HepG2 (cell line): ENCODE results near the gene SHTN1. TPM values are rescaled to one million over a fixed set of nuclear protein-coding genes. Genes with fewer than 3 reads are reported as not detected.

Experiments used
- CHD2 ChIP-seq: IDR thresholded peaks from 2 replicates; pipeline ENCODE4 v1.6.1; 2011; ENCODE audit warnings: low read depth, low read length, improper control_type of control experiment
- CHD4 ChIP-seq: fragments of 200-600 bp; sonication (generic); IDR thresholded peaks from 2 replicates; pipeline ENCODE4 v1.7.0; 2017; ENCODE audit warnings: mild to moderate bottlenecking, low read length, borderline replicate concordance
- EED ChIP-seq: sonication (generic); formaldehyde crosslinking; IDR thresholded peaks from 2 replicates; pipeline ENCODE4 v1.5.0; 2020; ENCODE audit warnings: mild to moderate bottlenecking, missing genetic modification reagents
- GFI1 ChIP-seq: sonication (generic); formaldehyde crosslinking; IDR thresholded peaks from 2 replicates; pipeline ENCODE4 v1.5.0; 2020; ENCODE audit warnings: missing genetic modification reagents, mild to moderate bottlenecking, borderline replicate concordance
- HNF4G ChIP-seq, 2 experiments: sonication (generic) in 1 of 2; formaldehyde crosslinking in 1 of 2; IDR thresholded peaks; 2 replicates each; pipeline versions ENCODE4 v1.4.0 to v1.6.1; 2011 to 2020; ENCODE audit warnings: borderline replicate concordance in 2 of 2, low read depth in 2 of 2, mild to moderate bottlenecking in 2 of 2, low read length in 1 of 2, missing genetic modification reagents in 1 of 2, moderate library complexity in 1 of 2
- KDM5B ChIP-seq: sonication (generic); formaldehyde crosslinking; IDR thresholded peaks from 2 replicates; pipeline ENCODE4 v1.4.0; 2020; ENCODE audit warnings: missing genetic modification reagents, mild to moderate bottlenecking, borderline replicate concordance
- MXI1 ChIP-seq: IDR thresholded peaks from 3 replicates; pipeline ENCODE4 v1.6.1; 2012; ENCODE audit warnings: low read depth, low read length, inconsistent platforms, borderline replicate concordance
- NFKB2 ChIP-seq: sonication (generic); formaldehyde crosslinking; IDR thresholded peaks from 2 replicates; pipeline ENCODE4 v1.4.0; 2020; ENCODE audit warnings: missing genetic modification reagents, borderline replicate concordance
- RFXANK ChIP-seq: IDR thresholded peaks from 2 replicates; pipeline ENCODE4 v1.6.1; 2016
- SIN3B ChIP-seq: fragments of 150-350 bp; IDR thresholded peaks from 2 replicates; pipeline ENCODE4 v1.6.1; 2014; ENCODE audit warnings: low read length
- TEAD3 ChIP-seq: optimal IDR thresholded peaks from 2 replicates; pipeline ENCODE3; 2016; ENCODE audit warnings: borderline replicate concordance
- XBP1 ChIP-seq: sonication (generic); formaldehyde crosslinking; IDR thresholded peaks from 2 replicates; pipeline ENCODE4 v1.5.0; 2020; ENCODE audit warnings: missing genetic modification reagents
- ZFP37 ChIP-seq: sonication (generic); formaldehyde crosslinking; IDR thresholded peaks from 2 replicates; pipeline ENCODE4 v1.4.0; 2020; ENCODE audit warnings: missing genetic modification reagents, borderline replicate concordance
- ZFP82 ChIP-seq: sonication (generic); formaldehyde crosslinking; IDR thresholded peaks from 2 replicates; pipeline ENCODE4 v1.5.1; 2020; ENCODE audit warnings: mild to moderate bottlenecking, missing genetic modification reagents, borderline replicate concordance
- ZMAT3 ChIP-seq: sonication (generic); formaldehyde crosslinking; conservative IDR thresholded peaks from 2 replicates; pipeline ENCODE4 v1.7.0; 2021; ENCODE audit warnings: missing genetic modification reagents
- ZNF101 ChIP-seq: sonication (generic); formaldehyde crosslinking; IDR thresholded peaks from 2 replicates; pipeline ENCODE4 v1.4.0; 2020; ENCODE audit warnings: mild to moderate bottlenecking, low read depth, missing genetic modification reagents, borderline replicate concordance
- ZNF468 ChIP-seq: sonication (generic); formaldehyde crosslinking; IDR thresholded peaks from 2 replicates; pipeline ENCODE4 v1.8.0; 2022; ENCODE audit warnings: mild to moderate bottlenecking, moderate library complexity, missing genetic modification reagents
- ZNF570 ChIP-seq: sonication (generic); formaldehyde crosslinking; IDR thresholded peaks from 2 replicates; pipeline ENCODE4 v1.4.0; 2020; ENCODE audit warnings: mild to moderate bottlenecking, missing genetic modification reagents, borderline replicate concordance
- ZSCAN9 ChIP-seq: IDR thresholded peaks from 2 replicates; pipeline ENCODE4 v1.6.1; 2016; ENCODE audit warnings: borderline replicate concordance
- polyA plus RNA-seq, 8 experiments: library from polyadenylated mRNA; depleted of rRNA in 3 of 8; stranded (reverse) in 7 of 8; unstranded in 1 of 8; fragments of >200 nt; fragmentation: Illumina TruSeq in 4 of 8; extraction: Trizol in 4 of 8; gene quantifications; 2 replicates each; pipeline versions ENCODE4 v1.2.1 to v1.2.3, GENCODE V29; 2011 to 2016; ENCODE audit warnings: low read depth in 4 of 8, missing spikeins in 1 of 8, mixed read lengths in 1 of 8; ENCODE audit not compliant: insufficient read depth in 1 of 8
- total RNA-seq, 5 experiments: library from RNA; depleted of rRNA; stranded (reverse); fragments of >200 nt; fragmentation: Illumina TruSeq; extraction: Trizol; gene quantifications; 2 replicates each; pipeline ENCODE4 v1.2.3, GENCODE V29; 2016; ENCODE audit warnings: low read depth in 1 of 5
- TF ChIP-seq, protein P1 (sequence below): sonication (generic); formaldehyde crosslinking; IDR thresholded peaks from 2 replicates; pipeline ENCODE4 v1.4.0; 2020; ENCODE audit warnings: missing genetic modification reagents
- TF ChIP-seq, protein P2 (sequence below): sonication (generic); formaldehyde crosslinking; IDR thresholded peaks from 2 replicates; pipeline ENCODE4 v1.5.0; 2020; ENCODE audit warnings: mild to moderate bottlenecking, missing genetic modification reagents
- TF ChIP-seq, protein P3 (sequence below): sonication (generic); formaldehyde crosslinking; IDR thresholded peaks from 2 replicates; pipeline ENCODE4 v1.5.0; 2020; ENCODE audit warnings: missing genetic modification reagents, mild to moderate bottlenecking, borderline replicate concordance
- TF ChIP-seq, protein P4 (sequence below): sonication (generic); formaldehyde crosslinking; IDR thresholded peaks from 2 replicates; pipeline ENCODE4 v1.4.0; 2020; ENCODE audit warnings: missing genetic modification reagents
- TF ChIP-seq, protein P5 (sequence below): IDR thresholded peaks from 2 replicates; pipeline ENCODE4 v1.6.1; 2016; ENCODE audit warnings: mild to moderate bottlenecking

The SHTN1 gene
- total and polyA plus RNA-seq, 2 of the 13 experiments (the other 11 are each of a cell fraction or from before 2014, with no cell fraction given) = 11.3 to 15.6 TPM

DNA sequence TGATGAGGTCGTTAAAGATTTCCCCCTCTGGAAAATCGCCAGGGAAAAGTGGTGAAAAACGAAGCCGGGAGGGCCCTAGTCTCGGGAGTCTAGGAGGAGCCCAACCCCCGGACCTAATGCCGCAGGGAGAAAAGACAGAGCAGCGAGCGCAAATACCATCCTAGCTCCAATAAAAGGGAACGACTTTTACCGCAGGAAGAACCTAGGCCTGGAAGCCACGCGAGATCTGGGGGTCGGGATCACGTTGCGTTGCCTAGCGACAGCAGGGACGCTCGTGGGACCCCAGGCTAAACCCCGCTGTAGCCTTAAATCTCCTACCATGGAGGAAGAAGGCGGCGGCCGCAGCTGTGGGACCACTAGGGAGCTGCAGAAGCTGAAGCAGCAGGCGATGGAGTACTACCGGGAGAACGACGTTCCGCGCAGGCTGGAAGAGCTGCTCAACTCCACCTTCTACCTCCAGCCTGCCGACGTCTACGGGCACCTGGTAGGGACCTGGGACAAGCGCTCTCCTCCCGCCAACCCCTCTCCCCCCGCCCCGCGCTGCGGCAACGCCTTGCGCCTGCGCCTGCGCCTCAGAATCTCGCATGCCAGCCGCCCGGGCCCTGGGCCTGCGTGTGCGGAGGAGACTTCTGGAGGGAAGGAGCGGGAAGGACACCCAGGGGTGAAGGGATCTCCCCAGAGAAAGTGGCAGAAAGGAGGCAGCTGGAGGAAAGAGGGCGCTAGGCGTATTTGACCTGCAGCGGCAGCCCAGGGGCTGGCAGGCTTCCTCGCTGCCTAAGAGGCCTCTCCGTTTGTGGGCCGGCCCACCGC is 155.5 kb downstream of the SHTN1 start, which contains the start of gene ENO4 (continued):
- TF ChIP-seq, protein P1, sequence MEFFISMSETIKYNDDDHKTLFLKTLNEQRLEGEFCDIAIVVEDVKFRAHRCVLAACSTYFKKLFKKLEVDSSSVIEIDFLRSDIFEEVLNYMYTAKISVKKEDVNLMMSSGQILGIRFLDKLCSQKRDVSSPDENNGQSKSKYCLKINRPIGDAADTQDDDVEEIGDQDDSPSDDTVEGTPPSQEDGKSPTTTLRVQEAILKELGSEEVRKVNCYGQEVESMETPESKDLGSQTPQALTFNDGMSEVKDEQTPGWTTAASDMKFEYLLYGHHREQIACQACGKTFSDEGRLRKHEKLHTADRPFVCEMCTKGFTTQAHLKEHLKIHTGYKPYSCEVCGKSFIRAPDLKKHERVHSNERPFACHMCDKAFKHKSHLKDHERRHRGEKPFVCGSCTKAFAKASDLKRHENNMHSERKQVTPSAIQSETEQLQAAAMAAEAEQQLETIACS (CRISPR knock-in tag) = no peak
- TF ChIP-seq KDM5B (CRISPR knock-in tag) (peak; percentile 24; the same call in 1 of the 2 replicates), ZSCAN9 (CRISPR knock-in tag) (no peak), MXI1 (peak; percentile 33; the same call in 1 of the 3 replicates), ZMAT3 (CRISPR knock-in tag) (0 out of 2 replicates have a peak, but pooled peaks have one; percentile 47), NFKB2 (CRISPR knock-in tag) (no peak), ZFP37 (no peak), SIN3B (no peak), CHD4 (no peak), EED (no peak), ZNF101 (CRISPR knock-in tag) (no peak), TEAD3 (CRISPR knock-in tag) (no peak), CHD2 (peak; percentile 92), HNF4G (IDR thresholded peaks at IDR 0.05; ENCODE audit: borderline replicate concordance, low read depth, low read length) (no peak), HNF4G (CRISPR knock-in tag; IDR thresholded peaks at IDR 0.05; ENCODE audit: borderline replicate concordance, low read depth) (no peak), RFXANK (CRISPR knock-in tag) (no peak), ZFP82 (CRISPR knock-in tag) (no peak), ZNF570 (CRISPR knock-in tag) (no peak), XBP1 (CRISPR knock-in tag) (no peak), GFI1 (no peak), ZNF468 (CRISPR knock-in tag) (no peak)
- TF ChIP-seq, protein P2, sequence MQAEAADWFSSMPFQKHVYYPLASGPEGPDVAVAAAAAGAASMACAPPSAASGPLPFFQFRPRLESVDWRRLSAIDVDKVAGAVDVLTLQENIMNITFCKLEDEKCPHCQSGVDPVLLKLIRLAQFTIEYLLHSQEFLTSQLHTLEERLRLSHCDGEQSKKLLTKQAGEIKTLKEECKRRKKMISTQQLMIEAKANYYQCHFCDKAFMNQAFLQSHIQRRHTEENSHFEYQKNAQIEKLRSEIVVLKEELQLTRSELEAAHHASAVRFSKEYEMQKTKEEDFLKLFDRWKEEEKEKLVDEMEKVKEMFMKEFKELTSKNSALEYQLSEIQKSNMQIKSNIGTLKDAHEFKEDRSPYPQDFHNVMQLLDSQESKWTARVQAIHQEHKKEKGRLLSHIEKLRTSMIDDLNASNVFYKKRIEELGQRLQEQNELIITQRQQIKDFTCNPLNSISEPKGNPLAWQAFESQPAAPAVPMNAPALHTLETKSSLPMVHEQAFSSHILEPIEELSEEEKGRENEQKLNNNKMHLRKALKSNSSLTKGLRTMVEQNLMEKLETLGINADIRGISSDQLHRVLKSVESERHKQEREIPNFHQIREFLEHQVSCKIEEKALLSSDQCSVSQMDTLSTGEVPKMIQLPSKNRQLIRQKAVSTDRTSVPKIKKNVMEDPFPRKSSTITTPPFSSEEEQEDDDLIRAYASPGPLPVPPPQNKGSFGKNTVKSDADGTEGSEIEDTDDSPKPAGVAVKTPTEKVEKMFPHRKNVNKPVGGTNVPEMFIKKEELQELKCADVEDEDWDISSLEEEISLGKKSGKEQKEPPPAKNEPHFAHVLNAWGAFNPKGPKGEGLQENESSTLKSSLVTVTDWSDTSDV (CRISPR knock-in tag) = no peak
- TF ChIP-seq, protein P3, sequence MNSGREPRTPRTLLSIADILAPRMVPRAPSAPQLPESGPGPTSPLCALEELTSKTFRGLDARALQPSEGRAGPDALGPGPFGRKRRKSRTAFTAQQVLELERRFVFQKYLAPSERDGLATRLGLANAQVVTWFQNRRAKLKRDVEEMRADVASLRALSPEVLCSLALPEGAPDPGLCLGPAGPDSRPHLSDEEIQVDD = no peak
- TF ChIP-seq, protein P4, sequence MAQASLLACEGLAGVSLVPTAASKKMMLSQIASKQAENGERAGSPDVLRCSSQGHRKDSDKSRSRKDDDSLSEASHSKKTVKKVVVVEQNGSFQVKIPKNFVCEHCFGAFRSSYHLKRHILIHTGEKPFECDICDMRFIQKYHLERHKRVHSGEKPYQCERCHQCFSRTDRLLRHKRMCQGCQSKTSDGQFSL (CRISPR knock-in tag) = no peak
- TF ChIP-seq, protein P5, sequence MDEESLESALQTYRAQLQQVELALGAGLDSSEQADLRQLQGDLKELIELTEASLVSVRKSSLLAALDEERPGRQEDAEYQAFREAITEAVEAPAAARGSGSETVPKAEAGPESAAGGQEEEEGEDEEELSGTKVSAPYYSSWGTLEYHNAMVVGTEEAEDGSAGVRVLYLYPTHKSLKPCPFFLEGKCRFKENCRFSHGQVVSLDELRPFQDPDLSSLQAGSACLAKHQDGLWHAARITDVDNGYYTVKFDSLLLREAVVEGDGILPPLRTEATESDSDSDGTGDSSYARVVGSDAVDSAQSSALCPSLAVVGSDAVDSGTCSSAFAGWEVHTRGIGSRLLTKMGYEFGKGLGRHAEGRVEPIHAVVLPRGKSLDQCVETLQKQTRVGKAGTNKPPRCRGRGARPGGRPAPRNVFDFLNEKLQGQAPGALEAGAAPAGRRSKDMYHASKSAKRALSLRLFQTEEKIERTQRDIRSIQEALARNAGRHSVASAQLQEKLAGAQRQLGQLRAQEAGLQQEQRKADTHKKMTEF (CRISPR knock-in tag) = no peak
